K562 (cell line): Measurements from ENCODE around the gene SERPINB12. TPM values are rescaled to one million over a fixed set of nuclear protein-coding genes. Genes with fewer than 3 reads are reported as not detected.
A peak's percentile ranks its signal among the peaks of the same experiment; 100 is the strongest.

ENCODE experiments used
- ATAC-seq: fragments of 200-7000 bp; cut with Tn5 transposase; 3 replicates; pipeline ENCODE4 v1.9.1; 2020; ENCODE audit warnings: moderate library complexity
- BruUV-seq: library from RNA; stranded (reverse); fragments of 400-500 nt; replicated peaks from 2 replicates; lab custom pipeline; 2021; lab: Mats Ljungman, UMichigan
- CTCF ChIA-PET: fragments of 300-600 bp; formaldehyde crosslinking; extraction: SDS; loops from one replicate; lab custom pipeline; 2021; ENCODE audit warnings: low intra/inter-chr PET ratio; lab: Yijun Ruan, JAX
- POLR2A ChIA-PET: fragments of 300-600, 350-650 bp; sonication (Branson Sonifier 250); formaldehyde crosslinking; extraction: SDS; loops from one replicate; lab custom pipeline; 2021; ENCODE audit warnings: antibody characterized with exemption, inconsistent platforms; lab: Yijun Ruan, JAX
- DNase-seq, 4 experiments: peaks; one replicate each; pipeline versions ENCODE4 v3.0.0 to v3.0.0-alpha.2; 2011 to 2018; ENCODE audit warnings: low spot score in 3 of 4, mixed read lengths in 3 of 4; ENCODE audit errors: extremely low read depth in 1 of 4
- FAIRE-seq: peaks from 2 replicates; lab custom pipeline; 2011; peaks lifted over from hg19 to GRCh38; lab: Jason Lieb, UNC
- H2AFZ ChIP-seq: 2 replicates; pipeline ENCODE4 v1.6.0; 2011; ENCODE audit warnings: low read depth, low read length, control low read depth, inconsistent platforms
- H3K27ac ChIP-seq: fragments of 200-600 bp; 3 replicates; pipeline ENCODE4 v1.8.0; 2011; ENCODE audit warnings: low read depth, mild to moderate bottlenecking, control low read depth, inconsistent platforms, low read length, moderate library complexity, mixed read lengths; ENCODE audit errors: extremely low read depth
- H3K27me3 ChIP-seq, 2 experiments: fragments of 300-600 bp in 1 of 2; 2 replicates in 1 of 2; 3 replicates in 1 of 2; pipeline versions ENCODE4 v1.6.0 to v1.8.0; 2011; ENCODE audit warnings: inconsistent platforms in 2 of 2, low read length in 2 of 2, mild to moderate bottlenecking in 1 of 2, mixed read lengths in 1 of 2, moderate library complexity in 1 of 2; ENCODE audit not compliant: control insufficient read depth in 2 of 2, insufficient read depth in 2 of 2
- H3K36me3 ChIP-seq: fragments of 300-600 bp; 3 replicates; pipeline ENCODE4 v1.8.0; 2011; ENCODE audit warnings: mild to moderate bottlenecking, low read length, inconsistent platforms; ENCODE audit not compliant: control insufficient read depth, insufficient read depth
- H3K4me1 ChIP-seq, 2 experiments: fragments of 200-600 bp in 1 of 2; replicated peaks in 1 of 2; 2 replicates in 1 of 2; 3 replicates in 1 of 2; pipeline versions ENCODE4 v1.5.1 to v1.8.0; 2011; ENCODE audit warnings: inconsistent platforms in 2 of 2, low read length in 2 of 2, mild to moderate bottlenecking in 1 of 2, mixed read lengths in 1 of 2, moderate library complexity in 1 of 2; ENCODE audit not compliant: control insufficient read depth in 2 of 2, insufficient read depth in 2 of 2
- H3K4me2 ChIP-seq: 2 replicates; pipeline ENCODE4 v1.6.1; 2011; ENCODE audit warnings: low read length, control low read depth, inconsistent platforms, mixed read lengths; ENCODE audit not compliant: insufficient read depth
- H3K4me3 ChIP-seq: fragments of 200-600 bp; sonication (generic), shearing (Covaris generic); 2 replicates; pipeline ENCODE4 v1.5.1; 2016; ENCODE audit warnings: control low read depth, inconsistent platforms
- H3K79me2 ChIP-seq: fragments of 200-600 bp; 3 replicates; pipeline ENCODE4 v1.8.0; 2011; ENCODE audit warnings: low read length, inconsistent platforms; ENCODE audit not compliant: control insufficient read depth, insufficient read depth
- H3K9ac ChIP-seq, 2 experiments: 2 replicates each; pipeline versions ENCODE4 v1.6.0 to v1.6.1; 2011; ENCODE audit warnings: low read depth in 2 of 2, low read length in 2 of 2, control low read depth in 1 of 2, inconsistent platforms in 1 of 2, mild to moderate bottlenecking in 1 of 2, mixed read lengths in 1 of 2; ENCODE audit not compliant: insufficient read depth in 1 of 2
- H3K9me1 ChIP-seq: one replicate; pipeline ENCODE4 v1.6.0; 2011; ENCODE audit warnings: inconsistent platforms, mild to moderate bottlenecking, low read length, moderate library complexity; ENCODE audit not compliant: control insufficient read depth, insufficient read depth
- H3K9me3 ChIP-seq: replicated peaks from 2 replicates; pipeline ENCODE4 v1.5.1; 2011; ENCODE audit warnings: low read depth, low read length, inconsistent platforms; ENCODE audit not compliant: control insufficient read depth, insufficient read depth
- H4K20me1 ChIP-seq: replicated peaks from 2 replicates; pipeline ENCODE4 v1.6.1; 2011; ENCODE audit warnings: low read length, inconsistent platforms, mixed read lengths; ENCODE audit not compliant: control insufficient read depth, insufficient read depth
- HNRNPK ChIP-seq: fragments of 200-400 bp; formaldehyde crosslinking; IDR thresholded peaks from one replicate; pipeline ENCODE4 v1.6.1; 2018; ENCODE audit warnings: mild to moderate bottlenecking, low read depth, low read length; ENCODE audit not compliant: poor library complexity, severe bottlenecking
- NEUROD1 ChIP-seq: fragments of 150-350 bp; IDR thresholded peaks from 2 replicates; pipeline ENCODE4 v1.6.1; 2014; ENCODE audit warnings: borderline replicate concordance, low read length, low read depth; ENCODE audit not compliant: partially characterized antibody
- RAD21 ChIP-seq, 2 experiments: fragments of 250-450 bp in 1 of 2; fragments of 450-650 bp in 1 of 2; sonication (Bioruptor Pico) in 1 of 2; formaldehyde crosslinking in 1 of 2; IDR thresholded peaks in 1 of 2; conservative IDR thresholded peaks in 1 of 2; 2 replicates each; pipeline versions ENCODE4 v1.4.0 to v1.8.0; 2020 to 2022; ENCODE audit warnings: mild to moderate bottlenecking in 2 of 2, moderate library complexity in 1 of 2
- RAD51 ChIP-seq: fragments of 450-650 bp; IDR thresholded peaks from 2 replicates; pipeline ENCODE4 v1.7.1; 2016; ENCODE audit warnings: low read depth, mild to moderate bottlenecking, borderline replicate concordance
- ZNF184 ChIP-seq: sonication (generic); formaldehyde crosslinking; IDR thresholded peaks from 2 replicates; pipeline ENCODE4 v1.5.0; 2020; ENCODE audit warnings: missing genetic modification reagents
- WGBS: fragments of 100-300 bp; shearing (Covaris generic); methylation state at CpG from one replicate; pipeline ENCODE4 v1.1.6; 2016; ENCODE audit warnings: low coverage, mixed read lengths; ENCODE audit not compliant: insufficient coverage; ENCODE audit errors: missing lambda C conversion rate; 5-methylcytosine and 5-hydroxymethylcytosine counted together
- in situ Hi-C: fragments of 300-500 bp; cut with MboI; formaldehyde crosslinking; loops from 4 replicates; pipeline ENCODE4 v1.15.0; 2018; ENCODE audit warnings: inconsistent platforms, mixed read lengths
- intact Hi-C: fragments of 100-400 bp; cut with micrococcal nuclease; formaldehyde crosslinking; loops from 2 replicates; pipeline ENCODE4 v1.14.2; 2022
- polyA plus RNA-seq, 8 experiments: library from polyadenylated mRNA; depleted of rRNA in 4 of 8; stranded (reverse) in 5 of 8; unstranded in 3 of 8; fragments of >200 nt; fragmentation: Nextera tagmentation in 2 of 8; fragmentation: Illumina TruSeq in 1 of 8; extraction: Ambion mirVana in 2 of 8; extraction: Trizol in 1 of 8; gene quantifications; 2 replicates each; pipeline versions ENCODE4 v1.2.1 to v1.2.3, GENCODE V29; 2011 to 2014; ENCODE audit warnings: inconsistent platforms in 1 of 8, missing spikeins in 1 of 8
- total RNA-seq, 7 experiments: library from RNA; depleted of rRNA in 6 of 7; stranded (reverse); fragments of >200 nt in 6 of 7; fragmentation: Illumina TruSeq in 2 of 7; extraction: Trizol in 2 of 7; gene quantifications; 2 replicates each; pipeline versions ENCODE4 v1.2.1 to v1.2.3, GENCODE V29; 2011 to 2021; ENCODE audit warnings: low replicate concordance in 1 of 7
- TF ChIP-seq, protein P1 (sequence below), 3 experiments: IDR thresholded peaks in 2 of 3; conservative IDR thresholded peaks in 1 of 3; 2 replicates each; pipeline ENCODE4 v1.5.1; 2011 to 2012; ENCODE audit warnings: low read length in 3 of 3, mild to moderate bottlenecking in 3 of 3, control low read depth in 2 of 3, improper control_type of control experiment in 1 of 3, inconsistent platforms in 1 of 3, low read depth in 1 of 3, mixed read lengths in 1 of 3, moderate library complexity in 1 of 3; ENCODE audit not compliant: insufficient read depth in 2 of 3
- TF ChIP-seq, protein P2 (sequence below), 2 experiments: fragments of 450-650 bp; formaldehyde crosslinking in 1 of 2; IDR thresholded peaks; 2 replicates each; pipeline versions ENCODE4 v1.4.0 to v1.6.1; 2014 to 2020; ENCODE audit warnings: mild to moderate bottlenecking in 2 of 2, borderline replicate concordance in 1 of 2, low read depth in 1 of 2
- TF ChIP-seq, protein P3 (sequence below): fragments of 450-650 bp; formaldehyde crosslinking; IDR thresholded peaks from 2 replicates; pipeline ENCODE4 v1.4.0; 2022; ENCODE audit warnings: mild to moderate bottlenecking, moderate library complexity

Gene SERPINB12
- total and polyA plus RNA-seq, 9 of the 15 experiments (the other 6 are each of a cell fraction or from before 2014, with no cell fraction given) = not detected

DNA sequence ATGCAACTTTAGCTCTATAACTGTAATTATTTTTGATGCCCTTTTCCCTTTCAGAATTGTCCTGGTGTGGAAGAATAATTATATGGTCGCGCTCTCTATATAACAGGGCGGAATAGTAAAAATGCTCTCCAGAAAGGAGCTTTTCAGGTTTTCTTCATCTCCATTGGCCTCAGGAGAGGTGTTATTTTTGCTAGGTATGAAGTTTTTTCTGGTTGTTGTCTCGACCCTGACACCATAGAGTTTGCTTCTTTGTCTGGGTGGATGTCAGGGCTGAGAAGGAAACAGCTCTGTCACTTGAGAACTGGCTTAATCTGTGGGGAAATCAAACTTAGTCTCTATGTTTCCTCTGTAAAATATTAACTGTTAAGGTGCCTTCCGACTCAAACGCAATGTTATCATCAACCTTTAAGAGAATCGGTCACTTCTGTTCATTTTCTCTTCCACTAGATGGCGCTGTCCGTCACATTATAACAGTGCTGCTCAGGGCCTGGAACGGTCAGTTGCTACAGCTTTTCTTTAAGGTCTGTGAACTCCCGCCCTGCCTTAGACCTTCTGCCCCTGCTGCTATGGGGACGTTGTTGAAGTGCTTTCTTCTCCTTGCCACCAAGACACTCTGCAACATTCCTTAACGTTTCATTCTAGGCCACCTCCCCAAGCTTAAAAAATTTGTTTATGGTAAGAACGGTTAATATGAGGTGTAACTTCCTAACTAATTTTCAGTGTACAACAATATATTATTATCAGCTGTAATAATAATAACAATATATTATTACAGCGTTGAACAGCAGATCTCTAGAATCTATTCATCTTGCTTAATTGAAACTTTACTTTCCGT, 23.8 kb upstream of the SERPINB12 start:
- no peak overlapping the region for H3K4me2 ChIP-seq
- TF ChIP-seq, protein P1, sequence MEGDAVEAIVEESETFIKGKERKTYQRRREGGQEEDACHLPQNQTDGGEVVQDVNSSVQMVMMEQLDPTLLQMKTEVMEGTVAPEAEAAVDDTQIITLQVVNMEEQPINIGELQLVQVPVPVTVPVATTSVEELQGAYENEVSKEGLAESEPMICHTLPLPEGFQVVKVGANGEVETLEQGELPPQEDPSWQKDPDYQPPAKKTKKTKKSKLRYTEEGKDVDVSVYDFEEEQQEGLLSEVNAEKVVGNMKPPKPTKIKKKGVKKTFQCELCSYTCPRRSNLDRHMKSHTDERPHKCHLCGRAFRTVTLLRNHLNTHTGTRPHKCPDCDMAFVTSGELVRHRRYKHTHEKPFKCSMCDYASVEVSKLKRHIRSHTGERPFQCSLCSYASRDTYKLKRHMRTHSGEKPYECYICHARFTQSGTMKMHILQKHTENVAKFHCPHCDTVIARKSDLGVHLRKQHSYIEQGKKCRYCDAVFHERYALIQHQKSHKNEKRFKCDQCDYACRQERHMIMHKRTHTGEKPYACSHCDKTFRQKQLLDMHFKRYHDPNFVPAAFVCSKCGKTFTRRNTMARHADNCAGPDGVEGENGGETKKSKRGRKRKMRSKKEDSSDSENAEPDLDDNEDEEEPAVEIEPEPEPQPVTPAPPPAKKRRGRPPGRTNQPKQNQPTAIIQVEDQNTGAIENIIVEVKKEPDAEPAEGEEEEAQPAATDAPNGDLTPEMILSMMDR (IDR thresholded peaks at IDR 0.05 in 2 of 3, conservative IDR thresholded peaks at IDR 0.05 in 1 of 3; ENCODE audit: insufficient read depth in 2 of 3, low read depth in 1 of 3, low read length in 3 of 3) = peak; percentile 55 to 68 (median 60)
- TF ChIP-seq RAD21 (CRISPR knock-in tag; conservative IDR thresholded peaks at IDR 0.05 in 1 of 2, IDR thresholded peaks at IDR 0.05 in 1 of 2) (peak; percentile 56 to 78), RAD51 (no peak), NEUROD1 (no peak), ZNF184 (CRISPR knock-in tag) (no peak), HNRNPK (no peak)
- TF ChIP-seq, protein P2, sequence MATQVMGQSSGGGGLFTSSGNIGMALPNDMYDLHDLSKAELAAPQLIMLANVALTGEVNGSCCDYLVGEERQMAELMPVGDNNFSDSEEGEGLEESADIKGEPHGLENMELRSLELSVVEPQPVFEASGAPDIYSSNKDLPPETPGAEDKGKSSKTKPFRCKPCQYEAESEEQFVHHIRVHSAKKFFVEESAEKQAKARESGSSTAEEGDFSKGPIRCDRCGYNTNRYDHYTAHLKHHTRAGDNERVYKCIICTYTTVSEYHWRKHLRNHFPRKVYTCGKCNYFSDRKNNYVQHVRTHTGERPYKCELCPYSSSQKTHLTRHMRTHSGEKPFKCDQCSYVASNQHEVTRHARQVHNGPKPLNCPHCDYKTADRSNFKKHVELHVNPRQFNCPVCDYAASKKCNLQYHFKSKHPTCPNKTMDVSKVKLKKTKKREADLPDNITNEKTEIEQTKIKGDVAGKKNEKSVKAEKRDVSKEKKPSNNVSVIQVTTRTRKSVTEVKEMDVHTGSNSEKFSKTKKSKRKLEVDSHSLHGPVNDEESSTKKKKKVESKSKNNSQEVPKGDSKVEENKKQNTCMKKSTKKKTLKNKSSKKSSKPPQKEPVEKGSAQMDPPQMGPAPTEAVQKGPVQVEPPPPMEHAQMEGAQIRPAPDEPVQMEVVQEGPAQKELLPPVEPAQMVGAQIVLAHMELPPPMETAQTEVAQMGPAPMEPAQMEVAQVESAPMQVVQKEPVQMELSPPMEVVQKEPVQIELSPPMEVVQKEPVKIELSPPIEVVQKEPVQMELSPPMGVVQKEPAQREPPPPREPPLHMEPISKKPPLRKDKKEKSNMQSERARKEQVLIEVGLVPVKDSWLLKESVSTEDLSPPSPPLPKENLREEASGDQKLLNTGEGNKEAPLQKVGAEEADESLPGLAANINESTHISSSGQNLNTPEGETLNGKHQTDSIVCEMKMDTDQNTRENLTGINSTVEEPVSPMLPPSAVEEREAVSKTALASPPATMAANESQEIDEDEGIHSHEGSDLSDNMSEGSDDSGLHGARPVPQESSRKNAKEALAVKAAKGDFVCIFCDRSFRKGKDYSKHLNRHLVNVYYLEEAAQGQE (IDR thresholded peaks at IDR 0.05; ENCODE audit: borderline replicate concordance) = peak; percentile 52; the same call in 1 of the 2 replicates
- TF ChIP-seq, protein P2 (CRISPR knock-in tag; IDR thresholded peaks at IDR 0.05; ENCODE audit: low read depth) = no peak
- TF ChIP-seq, protein P3, sequence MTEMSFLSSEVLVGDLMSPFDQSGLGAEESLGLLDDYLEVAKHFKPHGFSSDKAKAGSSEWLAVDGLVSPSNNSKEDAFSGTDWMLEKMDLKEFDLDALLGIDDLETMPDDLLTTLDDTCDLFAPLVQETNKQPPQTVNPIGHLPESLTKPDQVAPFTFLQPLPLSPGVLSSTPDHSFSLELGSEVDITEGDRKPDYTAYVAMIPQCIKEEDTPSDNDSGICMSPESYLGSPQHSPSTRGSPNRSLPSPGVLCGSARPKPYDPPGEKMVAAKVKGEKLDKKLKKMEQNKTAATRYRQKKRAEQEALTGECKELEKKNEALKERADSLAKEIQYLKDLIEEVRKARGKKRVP (CRISPR knock-in tag) = no peak

More for the DNA sequence above, 23.8 kb upstream of the SERPINB12 start:
- H4K20me1 ChIP-seq = no peaks in the 10 kb centered on the region
- H3K9me3 ChIP-seq = no peaks in the 10 kb centered on the region
- H3K27me3 ChIP-seq = no peaks in the 10 kb centered on the region
- H3K9me1 ChIP-seq = no peaks in the 10 kb centered on the region
- ChIA-PET POLR2A (no interaction called here), CTCF (interaction anchor here (0.6 to 1.6 kb wide), 5 partner anchors 60 to 502 kb away, joined by 3 to 9 read pairs (median 3); no protein-coding TSS in a partner anchor)
- in situ Hi-C loops = loop anchor here (25.0 kb wide), 1 partner anchor 469 kb away; no protein-coding TSS in a partner anchor
- no peak overlapping the region for H3K9ac ChIP-seq
- H3K4me3 ChIP-seq = no peak overlapping the region
- no peaks in the 10 kb centered on the region for H3K36me3 ChIP-seq
- ATAC-seq (peak; percentile 93), DNase-seq (peak; percentile 24 to 77 (median 34)), FAIRE-seq (peak; percentile 86)
- intact Hi-C loops = loop anchor here (2.0 to 5.0 kb wide), 4 partner anchors 60 to 459 kb away; no protein-coding TSS in a partner anchor
- no TSS peak for BruUV-seq
- no peak overlapping the region for H3K27ac ChIP-seq
- 7% methylated on average over 15 of the region's 16 CpGs for WGBS
- no peak overlapping the region for H2AFZ ChIP-seq
- no peaks in the 10 kb centered on the region for H3K4me1 ChIP-seq
- no peaks in the 10 kb centered on the region for H3K79me2 ChIP-seq
